IMR-90 (cell line): ENCODE data around the gene FBXW12. TPM values are rescaled to one million over a fixed set of nuclear protein-coding genes. Genes with fewer than 3 reads are reported as not detected.

Experiments
- ATAC-seq: fragments of 200-7000 bp; cut with Tn5 transposase; 2 replicates; pipeline ENCODE4 v1.9.1; 2020; ENCODE audit warnings: low read depth, mild to moderate bottlenecking, moderate library complexity
- BruUV-seq: library from RNA; stranded (reverse); fragments of 400-500 nt; replicated peaks from 2 replicates; lab custom pipeline; 2021; lab: Mats Ljungman, UMichigan
- CTCF ChIA-PET: fragments of 300-600 bp; formaldehyde crosslinking; extraction: SDS; loops from one replicate; lab custom pipeline; 2021; ENCODE audit warnings: antibody characterized with exemption; lab: Yijun Ruan, JAX
- POLR2A ChIA-PET: fragments of 300-600 bp; sonication (Branson Sonifier 250); formaldehyde crosslinking; loops from one replicate; lab custom pipeline; 2022; ENCODE audit warnings: antibody characterized with exemption; ENCODE audit not compliant: unreplicated experiment; lab: Charles Lee
- DNase-seq: peaks from one replicate; pipeline ENCODE4 v3.0.0; 2013
- H2AFZ ChIP-seq: replicated peaks from 2 replicates; pipeline ENCODE3; 2013; ENCODE audit warnings: low read length, mild to moderate bottlenecking; ENCODE audit not compliant: poor library complexity
- H2AK5ac ChIP-seq: 2 replicates; pipeline ENCODE4 v1.6.1; 2013; ENCODE audit warnings: low read depth, low read length, inconsistent platforms
- H2AK9ac ChIP-seq: replicated peaks from 2 replicates; pipeline ENCODE3; 2013; ENCODE audit warnings: mild to moderate bottlenecking, low read depth, low read length, moderate library complexity; ENCODE audit not compliant: poor library complexity
- H2BK120ac ChIP-seq: 2 replicates; pipeline ENCODE4 v1.6.1; 2013; ENCODE audit warnings: low read depth, low read length, inconsistent platforms
- H2BK15ac ChIP-seq: 3 replicates; pipeline ENCODE4 v1.6.1; 2013; ENCODE audit warnings: low read depth, low read length, inconsistent platforms
- H2BK20ac ChIP-seq: 2 replicates; pipeline ENCODE4 v1.6.1; 2013; ENCODE audit warnings: low read depth, mild to moderate bottlenecking, inconsistent platforms, low read length, moderate library complexity
- H2BK5ac ChIP-seq: 2 replicates; pipeline ENCODE4 v1.6.1; 2013; ENCODE audit warnings: mild to moderate bottlenecking, low read depth, low read length, inconsistent platforms; ENCODE audit not compliant: poor library complexity, severe bottlenecking
- H3K14ac ChIP-seq: replicated peaks from 2 replicates; pipeline ENCODE4 v1.6.1; 2013; ENCODE audit warnings: low read depth, low read length, inconsistent platforms
- H3K18ac ChIP-seq: 2 replicates; pipeline ENCODE4 v1.6.1; 2013; ENCODE audit warnings: low read depth, low read length, control low read depth
- H3K23ac ChIP-seq: 2 replicates; pipeline ENCODE4 v1.6.1; 2013; ENCODE audit warnings: low read depth, low read length, inconsistent platforms
- H3K27ac ChIP-seq: 2 replicates; pipeline ENCODE4 v1.5.1; 2013; ENCODE audit warnings: mild to moderate bottlenecking, control low read depth, low read length; ENCODE audit not compliant: insufficient read depth
- H3K27me3 ChIP-seq: 2 replicates; pipeline ENCODE4 v1.6.1; 2013; ENCODE audit warnings: low read length; ENCODE audit not compliant: control insufficient read depth, insufficient read depth
- H3K36me3 ChIP-seq: 2 replicates; pipeline ENCODE4 v1.6.1; 2013; ENCODE audit warnings: low read length, mixed read lengths; ENCODE audit not compliant: control insufficient read depth, insufficient read depth
- H3K4ac ChIP-seq: 2 replicates; pipeline ENCODE4 v1.6.1; 2013; ENCODE audit warnings: low read depth, low read length, inconsistent platforms
- H3K4me1 ChIP-seq: 2 replicates; pipeline ENCODE4 v1.6.1; 2013; ENCODE audit warnings: low read length, mixed read lengths; ENCODE audit not compliant: control insufficient read depth, insufficient read depth
- H3K4me2 ChIP-seq: 2 replicates; pipeline ENCODE4 v1.6.1; 2013; ENCODE audit warnings: low read depth, mild to moderate bottlenecking, control low read depth, low read length, moderate library complexity
- H3K4me3 ChIP-seq: 2 replicates; pipeline ENCODE4 v1.5.1; 2013; ENCODE audit warnings: low read depth, mild to moderate bottlenecking, control low read depth, low read length, moderate library complexity; ENCODE audit not compliant: insufficient read depth
- H3K56ac ChIP-seq: 2 replicates; pipeline ENCODE4 v1.6.1; 2013; ENCODE audit warnings: low read length, inconsistent platforms; ENCODE audit not compliant: insufficient read depth; ENCODE audit errors: extremely low read depth
- H3K79me1 ChIP-seq, 2 experiments: 2 replicates each; pipeline ENCODE4 v1.6.1; 2013; ENCODE audit warnings: low read length in 2 of 2, inconsistent platforms in 1 of 2, low read depth in 1 of 2
- H3K9ac ChIP-seq: 2 replicates; pipeline ENCODE4 v1.6.1; 2013; ENCODE audit warnings: low read depth, low read length, control low read depth
- H3K9me1 ChIP-seq: 2 replicates; pipeline ENCODE4 v1.6.1; 2013; ENCODE audit warnings: low read length, inconsistent platforms; ENCODE audit not compliant: insufficient read depth
- H3K9me3 ChIP-seq: 2 replicates; pipeline ENCODE4 v1.6.1; 2013; ENCODE audit warnings: low read length; ENCODE audit not compliant: control insufficient read depth, insufficient read depth
- H4K20me1 ChIP-seq: 2 replicates; pipeline ENCODE4 v1.6.1; 2013; ENCODE audit warnings: low read length, inconsistent platforms; ENCODE audit not compliant: insufficient read depth
- H4K5ac ChIP-seq: 2 replicates; pipeline ENCODE4 v1.6.1; 2013; ENCODE audit warnings: mild to moderate bottlenecking, low read depth, low read length, control low read depth
- H4K8ac ChIP-seq, 2 experiments: 2 replicates each; pipeline ENCODE4 v1.6.1; 2013; ENCODE audit warnings: low read depth in 2 of 2, low read length in 2 of 2, control low read depth in 1 of 2, inconsistent platforms in 1 of 2
- H4K91ac ChIP-seq: 2 replicates; pipeline ENCODE4 v1.6.1; 2013; ENCODE audit warnings: low read depth, low read length, inconsistent platforms; ENCODE audit not compliant: insufficient read depth
- BHLHE40 ChIP-seq: fragments of 150-350 bp; IDR thresholded peaks from 2 replicates; pipeline ENCODE4 v1.6.1; 2016; ENCODE audit warnings: mild to moderate bottlenecking, low read depth, low read length
- CEBPB ChIP-seq: IDR thresholded peaks from 2 replicates; pipeline ENCODE4 v1.6.1; 2012; ENCODE audit warnings: low read depth, low read length, improper control_type of control experiment
- CHD1 ChIP-seq: IDR thresholded peaks from 2 replicates; pipeline ENCODE4 v1.6.1; 2012; ENCODE audit warnings: low read depth, low read length, improper control_type of control experiment
- FOS ChIP-seq: fragments of 150-350 bp; IDR thresholded peaks from 2 replicates; pipeline ENCODE4 v1.6.1; 2016; ENCODE audit warnings: low read depth, low read length
- MAFK ChIP-seq: IDR thresholded peaks from 2 replicates; pipeline ENCODE4 v1.6.1; 2012; ENCODE audit warnings: low read depth, low read length, improper control_type of control experiment
- NFE2L2 ChIP-seq: fragments of 150-350 bp; IDR thresholded peaks from 2 replicates; pipeline ENCODE4 v1.6.1; 2016; ENCODE audit warnings: low read depth, mild to moderate bottlenecking, low read length
- POLR2A ChIP-seq: IDR thresholded peaks from 2 replicates; pipeline ENCODE4 v1.6.1; 2012; ENCODE audit warnings: mild to moderate bottlenecking, low read depth, low read length
- RAD21 ChIP-seq: IDR thresholded peaks from 2 replicates; pipeline ENCODE4 v1.6.1; 2012; ENCODE audit warnings: low read length, improper control_type of control experiment
- RCOR1 ChIP-seq: IDR thresholded peaks from 2 replicates; pipeline ENCODE4 v1.6.1; 2012; ENCODE audit warnings: mild to moderate bottlenecking, low read length, improper control_type of control experiment; ENCODE audit not compliant: insufficient replicate concordance
- RFX5 ChIP-seq: IDR thresholded peaks from 2 replicates; pipeline ENCODE4 v1.8.0; 2012; ENCODE audit warnings: low read depth, mild to moderate bottlenecking, low read length, moderate library complexity
- SMC3 ChIP-seq: fragments of 150-350 bp; IDR thresholded peaks from 2 replicates; pipeline ENCODE4 v1.6.1; 2016; ENCODE audit warnings: low read depth, mild to moderate bottlenecking, antibody characterized with exemption, low read length, moderate library complexity
- WGBS, 2 experiments: methylation state at CpG; one replicate each; pipeline versions ENCODE4 v1.1.5 to v1.1.7; 2013; ENCODE audit warnings: missing lambda C conversion rate in 2 of 2; ENCODE audit not compliant: insufficient read length in 1 of 2; ENCODE audit errors: extremely low coverage in 2 of 2; 5-methylcytosine and 5-hydroxymethylcytosine counted together
- dilution Hi-C: fragments of 300-500 bp; cut with HindIII; formaldehyde crosslinking; loops from one replicate; pipeline ENCODE4 v1.14.3; 2018; ENCODE audit warnings: low sequenced_read_pairs; ENCODE audit not compliant: unreplicated experiment
- in situ Hi-C: fragments of 300-500 bp; cut with MboI; formaldehyde crosslinking; loops from 3 replicates; pipeline ENCODE4 v1.14.3; 2019; ENCODE audit warnings: low sequenced_read_pairs, inconsistent platforms, mixed read lengths
- intact Hi-C: fragments of 100-400 bp; cut with micrococcal nuclease; formaldehyde crosslinking; loops from 2 replicates; pipeline ENCODE4 v1.10.0; 2022
- polyA plus RNA-seq, 3 experiments: library from polyadenylated mRNA; depleted of rRNA; stranded (reverse); fragments of >200 nt; gene quantifications; 2 replicates each; pipeline ENCODE4 v1.2.3, GENCODE V29; 2012; ENCODE audit warnings: low replicate concordance in 1 of 3
- total RNA-seq: library from RNA; depleted of rRNA; stranded (reverse); fragments of >200 nt; gene quantifications from 2 replicates; pipeline ENCODE4 v1.2.3, GENCODE V29; 2012
- TF ChIP-seq, protein P1 (sequence below): fragments of 150-350 bp; IDR thresholded peaks from 2 replicates; pipeline ENCODE4 v1.6.1; 2016; ENCODE audit warnings: low read depth, mild to moderate bottlenecking, low read length, moderate library complexity, borderline replicate concordance
- TF ChIP-seq, protein P2 (sequence below): fragments of 150-350 bp; IDR thresholded peaks from 2 replicates; pipeline ENCODE4 v1.6.1; 2017; ENCODE audit warnings: mild to moderate bottlenecking, antibody characterized with exemption, low read length, low read depth
- TF ChIP-seq, protein P3 (sequence below): conservative IDR thresholded peaks from 2 replicates; pipeline ENCODE4 v1.5.1; 2012; ENCODE audit warnings: mild to moderate bottlenecking, low read depth, low read length, improper control_type of control experiment

FBXW12 gene
- total and polyA plus RNA-seq, 2 of the 4 experiments (the other 2 are of a cell fraction): not detected

DNA sequence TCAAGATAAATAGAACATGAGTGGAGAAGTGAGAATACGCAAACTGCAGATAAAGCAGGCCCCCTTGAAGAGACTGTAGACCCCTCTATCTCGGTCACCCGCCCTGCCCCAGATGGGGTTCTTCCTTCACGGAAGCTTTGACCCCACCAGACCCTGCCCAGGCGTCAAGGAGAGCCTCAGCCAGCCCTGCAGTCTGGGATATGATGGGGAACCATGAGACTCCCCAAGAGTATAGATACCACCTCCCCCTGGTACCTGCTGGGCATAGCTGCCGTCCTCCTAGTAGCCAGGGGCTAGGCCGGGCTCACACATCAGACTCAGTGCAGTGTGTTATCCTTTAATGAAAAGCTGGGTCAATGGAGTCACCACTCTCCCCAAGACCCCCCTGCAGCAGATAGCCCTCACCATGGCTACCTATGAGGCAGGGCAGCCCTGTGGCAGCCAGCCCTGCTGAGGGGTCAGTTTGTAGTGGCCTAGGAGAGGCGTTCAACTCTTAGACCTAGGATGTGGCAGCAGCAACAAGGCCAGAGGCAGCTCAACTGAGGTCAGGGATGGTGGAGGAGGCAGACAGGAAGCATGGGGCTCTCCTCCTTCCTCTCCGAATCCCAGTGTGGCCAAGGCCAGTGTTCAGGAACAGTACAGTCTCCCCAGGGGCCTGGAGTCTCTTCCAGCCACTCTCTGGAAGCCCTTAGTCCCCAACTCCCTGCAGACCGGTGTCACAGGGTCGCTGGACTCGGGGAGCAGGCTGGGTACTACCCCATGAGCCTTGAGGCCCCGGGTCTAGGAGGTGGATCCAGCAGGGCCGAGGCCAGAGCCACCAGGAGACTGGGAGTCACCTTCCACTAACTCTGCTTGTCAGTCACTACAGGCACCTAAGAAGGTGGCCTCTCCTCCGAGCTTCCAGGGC lies 31.8 kb downstream of the FBXW12 start:
- Histone ChIP-seq H3K27me3 (no peaks in the 10 kb centered on the region), H3K79me1 (no peaks in the 10 kb centered on the region), H4K20me1 (no peaks in the 10 kb centered on the region), H2BK120ac (no peak overlapping the region), H3K9me1 (peaks cover 7% of the 10 kb centered on the region; the same call in 1 of the 2 replicates), H3K9me3 (no peaks in the 10 kb centered on the region), H3K56ac (no peak overlapping the region), H3K4me2 (no peak overlapping the region), H4K8ac (no peak overlapping the region), H3K18ac (no peak overlapping the region), H2BK5ac (no peak overlapping the region), H2AK5ac (no peak overlapping the region), H4K91ac (no peak overlapping the region; the same call in 1 of the 2 replicates), H3K23ac (no peak overlapping the region), H4K5ac (no peak overlapping the region), H3K4me3 (no peak overlapping the region), H3K9ac (no peak overlapping the region), H2AK9ac (no peak overlapping the region), H3K36me3 (peaks cover 39% of the 10 kb centered on the region; the same call in 1 of the 2 replicates), H3K14ac (no peak overlapping the region), H3K4me1 (peaks cover 7% of the 10 kb centered on the region), H2BK15ac (no peak overlapping the region; the same call in 2 of the 3 replicates), H2BK20ac (no peak overlapping the region; the same call in 1 of the 2 replicates), H3K27ac (no peak overlapping the region), H2AFZ (no peak overlapping the region), H3K4ac (peak overlapping the region; percentile 91; the same call in 1 of the 2 replicates)
- in situ Hi-C loops: loop anchor here (5.0 kb wide), 1 partner anchor 34 kb away; no protein-coding TSS in a partner anchor
- CTCF ChIA-PET: no interaction called here
- 100% methylated on average over 2 of the region's 15 CpGs; no CpG with 5 or more reads in 1 of the 2 experiments for WGBS, 2 experiments
- BruUV-seq: no TSS peak
- POLR2A ChIA-PET: interaction anchor here (0.7 kb wide), 1 partner anchor 11 kb away, joined by 3 read pairs; no protein-coding TSS in a partner anchor
- intact Hi-C loops: no loop called here
- dilution Hi-C loops: no loop called here
- DNase-seq (no peak), ATAC-seq (no peak)
- no peak for TF ChIP-seq BHLHE40
- TF ChIP-seq NFE2L2: no peak
- TF ChIP-seq RCOR1: no peak
- TF ChIP-seq CHD1: no peak
- TF ChIP-seq CEBPB: no peak
- TF ChIP-seq RAD21: no peak
- no peak for TF ChIP-seq FOS
- no peak for TF ChIP-seq RFX5
- TF ChIP-seq, protein P1, sequence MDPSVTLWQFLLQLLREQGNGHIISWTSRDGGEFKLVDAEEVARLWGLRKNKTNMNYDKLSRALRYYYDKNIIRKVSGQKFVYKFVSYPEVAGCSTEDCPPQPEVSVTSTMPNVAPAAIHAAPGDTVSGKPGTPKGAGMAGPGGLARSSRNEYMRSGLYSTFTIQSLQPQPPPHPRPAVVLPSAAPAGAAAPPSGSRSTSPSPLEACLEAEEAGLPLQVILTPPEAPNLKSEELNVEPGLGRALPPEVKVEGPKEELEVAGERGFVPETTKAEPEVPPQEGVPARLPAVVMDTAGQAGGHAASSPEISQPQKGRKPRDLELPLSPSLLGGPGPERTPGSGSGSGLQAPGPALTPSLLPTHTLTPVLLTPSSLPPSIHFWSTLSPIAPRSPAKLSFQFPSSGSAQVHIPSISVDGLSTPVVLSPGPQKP: no peak
- TF ChIP-seq, protein P2, sequence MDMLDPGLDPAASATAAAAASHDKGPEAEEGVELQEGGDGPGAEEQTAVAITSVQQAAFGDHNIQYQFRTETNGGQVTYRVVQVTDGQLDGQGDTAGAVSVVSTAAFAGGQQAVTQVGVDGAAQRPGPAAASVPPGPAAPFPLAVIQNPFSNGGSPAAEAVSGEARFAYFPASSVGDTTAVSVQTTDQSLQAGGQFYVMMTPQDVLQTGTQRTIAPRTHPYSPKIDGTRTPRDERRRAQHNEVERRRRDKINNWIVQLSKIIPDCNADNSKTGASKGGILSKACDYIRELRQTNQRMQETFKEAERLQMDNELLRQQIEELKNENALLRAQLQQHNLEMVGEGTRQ: no peak
- TF ChIP-seq POLR2A: no peak
- TF ChIP-seq, protein P3, sequence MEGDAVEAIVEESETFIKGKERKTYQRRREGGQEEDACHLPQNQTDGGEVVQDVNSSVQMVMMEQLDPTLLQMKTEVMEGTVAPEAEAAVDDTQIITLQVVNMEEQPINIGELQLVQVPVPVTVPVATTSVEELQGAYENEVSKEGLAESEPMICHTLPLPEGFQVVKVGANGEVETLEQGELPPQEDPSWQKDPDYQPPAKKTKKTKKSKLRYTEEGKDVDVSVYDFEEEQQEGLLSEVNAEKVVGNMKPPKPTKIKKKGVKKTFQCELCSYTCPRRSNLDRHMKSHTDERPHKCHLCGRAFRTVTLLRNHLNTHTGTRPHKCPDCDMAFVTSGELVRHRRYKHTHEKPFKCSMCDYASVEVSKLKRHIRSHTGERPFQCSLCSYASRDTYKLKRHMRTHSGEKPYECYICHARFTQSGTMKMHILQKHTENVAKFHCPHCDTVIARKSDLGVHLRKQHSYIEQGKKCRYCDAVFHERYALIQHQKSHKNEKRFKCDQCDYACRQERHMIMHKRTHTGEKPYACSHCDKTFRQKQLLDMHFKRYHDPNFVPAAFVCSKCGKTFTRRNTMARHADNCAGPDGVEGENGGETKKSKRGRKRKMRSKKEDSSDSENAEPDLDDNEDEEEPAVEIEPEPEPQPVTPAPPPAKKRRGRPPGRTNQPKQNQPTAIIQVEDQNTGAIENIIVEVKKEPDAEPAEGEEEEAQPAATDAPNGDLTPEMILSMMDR: no peak
- no peak for TF ChIP-seq MAFK
- no peak for TF ChIP-seq SMC3
